ENCODE data around the gene OAT.
"Not testable (repeated sequence)": the region's sequence is repeated elsewhere in the genome, so short reads cannot be mapped to it uniquely, and the experiment has no call there.

OAT gene

DNA sequence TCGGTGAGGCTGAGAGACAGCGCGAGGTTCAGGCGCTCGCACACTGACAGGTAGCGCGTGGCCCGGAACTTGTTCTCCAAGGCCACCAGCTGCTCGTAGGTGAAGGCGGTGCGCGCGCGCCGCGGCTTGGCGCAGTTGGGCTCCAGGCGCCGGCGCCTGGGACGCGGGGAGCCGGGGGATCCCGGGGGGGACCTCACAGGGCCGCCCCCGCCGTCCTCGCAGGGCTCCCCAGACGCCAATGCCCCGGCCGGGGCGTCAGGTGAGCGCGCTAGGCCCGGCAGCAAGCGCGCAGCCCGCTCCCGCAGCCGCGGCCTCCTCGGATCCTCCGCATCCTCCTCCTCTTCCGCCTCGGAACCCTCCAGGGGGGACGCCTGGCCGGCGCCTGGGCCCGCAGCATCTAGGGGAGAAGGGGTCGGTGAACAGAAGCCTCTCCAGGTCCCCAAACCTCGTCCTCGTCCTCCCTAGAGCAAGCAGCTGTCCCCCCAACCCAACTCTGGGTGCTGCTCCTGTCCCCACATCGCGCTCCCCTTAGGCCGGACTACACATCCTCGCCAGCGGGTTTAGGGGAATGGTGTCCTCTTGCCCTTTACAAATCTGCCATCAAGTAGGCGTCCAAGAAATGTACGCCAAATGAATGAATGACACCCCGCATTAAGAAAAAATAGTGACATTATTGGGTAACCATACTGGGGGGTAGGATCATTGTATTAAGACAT lies 29.2 kb upstream of the OAT start:
- Histone ChIP-seq H3K36me3 (ENCODE audit: control insufficient read depth in 4 of 4, insufficient read depth in 4 of 4, low read length in 3 of 4) (no peaks in the 10 kb centered on the region), H3K4me1 (ENCODE audit: control extremely low read depth in 1 of 4, control insufficient read depth in 4 of 4, insufficient read depth in 4 of 4, low read length in 3 of 4) (peaks cover 0 to 33% (median 24%) of the 10 kb centered on the region in 4 experiments), H3K27ac (ENCODE audit: insufficient read depth in 1 of 2, low read depth in 1 of 2, low read length in 2 of 2, poor library complexity in 1 of 2, severe bottlenecking in 2 of 2) (no peak overlapping the region), H3K4me3 (ENCODE audit: control insufficient read depth in 1 of 7, extremely low read depth in 1 of 7, insufficient read depth in 4 of 7, low read depth in 2 of 7, low read length in 6 of 7) (peak overlapping the region in 5 of 7 experiments; percentile 19 to 58 (median 52)), H3K9me3 (ENCODE audit: control extremely low read depth in 1 of 5, control insufficient read depth in 4 of 5, insufficient read depth in 2 of 5, low read depth in 1 of 5, low read length in 4 of 5) (no peaks in the 10 kb centered on the region), H3K27me3 (replicated peaks in 2 of 5; ENCODE audit: control insufficient read depth in 4 of 5, insufficient read depth in 5 of 5, low read length in 4 of 5) (peaks cover 23 to 95% (median 59%) of the 10 kb centered on the region in 5 experiments)
- DNase-seq: peak in 1 of 3 donors; percentile 33
- POLR2A ChIA-PET: no interaction called here
- CTCF ChIA-PET: interaction anchor here (1.2 kb wide), 1 partner anchor 18 kb away, joined by 4 read pairs; no protein-coding TSS in a partner anchor
- WGBS (ENCODE audit: insufficient coverage): 1% methylated on average over 44 of the region's 60 CpGs

DNA sequence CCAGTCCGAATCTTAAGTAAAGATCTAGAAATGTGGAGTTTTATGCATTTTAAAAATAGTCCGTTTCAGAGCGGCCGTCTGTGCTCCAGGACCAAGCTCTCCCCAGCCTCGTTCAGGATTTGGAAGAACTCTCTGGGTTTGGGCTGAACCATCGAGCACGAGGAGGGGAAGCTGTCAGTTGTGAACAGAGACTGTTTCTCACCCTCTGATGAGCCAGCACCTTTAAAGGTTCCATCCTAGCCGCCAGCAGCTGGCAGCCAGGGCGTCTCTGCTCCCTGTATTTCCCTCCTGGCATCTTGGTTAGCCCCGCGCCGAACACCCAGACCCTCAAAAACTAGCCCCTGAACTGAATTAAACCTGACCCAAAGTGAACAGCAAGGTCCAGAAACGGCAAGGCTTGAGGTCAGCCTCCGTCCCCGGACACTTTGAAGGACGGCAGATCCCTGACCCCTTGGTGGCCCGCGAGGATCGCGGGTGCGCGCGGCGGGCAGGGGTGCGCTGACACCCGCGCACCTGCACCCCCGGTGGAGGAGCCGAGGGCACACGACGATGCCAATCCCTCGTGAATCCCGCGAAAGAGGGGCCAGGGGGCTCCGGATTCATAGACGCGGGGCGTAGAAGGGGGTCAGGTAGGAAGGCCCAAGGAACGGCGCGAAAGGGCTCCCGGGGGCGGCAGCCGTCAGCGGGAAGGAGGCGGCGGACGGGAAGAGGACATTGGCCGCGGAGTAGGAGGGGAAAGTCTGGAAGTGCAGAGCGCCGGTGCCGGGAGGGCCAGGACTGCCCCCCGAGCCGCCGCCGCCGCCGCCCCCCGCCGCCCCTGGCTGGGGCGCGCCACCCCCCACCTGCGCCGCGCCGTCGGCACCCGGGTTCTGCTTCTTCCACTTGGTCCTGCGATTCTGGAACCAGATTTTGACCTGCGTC lies 28.4 kb upstream of the OAT start:
- no peak for DNase-seq
- WGBS (ENCODE audit: insufficient coverage): 12% methylated on average over 70 of the region's 71 CpGs
- no peaks in the 10 kb centered on the region for H3K9me3 ChIP-seq (ENCODE audit: control extremely low read depth in 1 of 5, control insufficient read depth in 4 of 5, insufficient read depth in 2 of 5, low read depth in 1 of 5, low read length in 4 of 5)
- H3K27ac ChIP-seq (ENCODE audit: insufficient read depth in 1 of 2, low read depth in 1 of 2, low read length in 2 of 2, poor library complexity in 1 of 2, severe bottlenecking in 2 of 2): no peak overlapping the region
- H3K4me1 ChIP-seq (ENCODE audit: control extremely low read depth in 1 of 4, control insufficient read depth in 4 of 4, insufficient read depth in 4 of 4, low read length in 3 of 4): peaks cover 0 to 33% (median 24%) of the 10 kb centered on the region in 4 experiments
- H3K36me3 ChIP-seq (ENCODE audit: control insufficient read depth in 4 of 4, insufficient read depth in 4 of 4, low read length in 3 of 4): no peaks in the 10 kb centered on the region
- peaks cover 23 to 90% (median 57%) of the 10 kb centered on the region in 5 experiments for H3K27me3 ChIP-seq (replicated peaks in 2 of 5; ENCODE audit: control insufficient read depth in 4 of 5, insufficient read depth in 5 of 5, low read length in 4 of 5)
- ChIA-PET CTCF (interaction anchor here (1.5 kb wide), 1 partner anchor 16 kb away, joined by 3 read pairs; no protein-coding TSS in a partner anchor), POLR2A (no interaction called here)
- peak overlapping the region in 5 of 7 experiments; percentile 19 to 58 (median 52) for H3K4me3 ChIP-seq (ENCODE audit: control insufficient read depth in 1 of 7, extremely low read depth in 1 of 7, insufficient read depth in 4 of 7, low read depth in 2 of 7, low read length in 6 of 7)

DNA sequence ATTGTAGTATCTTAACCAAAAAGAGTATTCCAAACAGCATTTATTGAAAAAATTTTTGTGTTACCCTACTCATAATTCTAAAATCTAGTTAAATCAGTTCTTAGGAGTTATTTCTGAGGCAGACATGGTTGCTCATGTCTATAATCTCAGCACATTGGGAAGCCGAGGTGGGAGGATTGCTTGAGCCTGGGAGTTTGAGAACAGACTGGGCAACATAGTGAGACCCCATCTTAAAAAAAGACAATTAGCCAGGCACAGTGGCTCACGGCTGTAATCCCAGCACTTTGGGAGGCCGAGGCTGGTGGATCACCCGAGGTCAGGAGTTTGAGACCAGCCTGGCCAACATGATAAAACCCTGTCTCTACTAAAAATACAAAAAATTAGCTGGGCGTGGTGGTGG lies 23.0 kb upstream of the OAT start:
- WGBS (ENCODE audit: insufficient coverage): 100% methylated on average over 5 of the region's 5 CpGs
- H3K9me3 ChIP-seq (ENCODE audit: control extremely low read depth in 1 of 5, control insufficient read depth in 4 of 5, insufficient read depth in 2 of 5, low read depth in 1 of 5, low read length in 4 of 5); POLR2A ChIA-PET; H3K4me1 ChIP-seq (ENCODE audit: control extremely low read depth in 1 of 4, control insufficient read depth in 4 of 4, insufficient read depth in 4 of 4, low read length in 3 of 4); DNase-seq; H3K4me3 ChIP-seq (ENCODE audit: control insufficient read depth in 1 of 7, extremely low read depth in 1 of 7, insufficient read depth in 4 of 7, low read depth in 2 of 7, low read length in 6 of 7); H3K27ac ChIP-seq (ENCODE audit: insufficient read depth in 1 of 2, low read depth in 1 of 2, low read length in 2 of 2, poor library complexity in 1 of 2, severe bottlenecking in 2 of 2); H3K36me3 ChIP-seq (ENCODE audit: control insufficient read depth in 4 of 4, insufficient read depth in 4 of 4, low read length in 3 of 4): not testable (repeated sequence)
- CTCF ChIA-PET: interaction anchor here (1.1 kb wide), 1 partner anchor 11 kb away, joined by 3 read pairs; no protein-coding TSS in a partner anchor
- peaks cover 1 to 42% (median 21%) of the 10 kb centered on the region in 5 experiments for H3K27me3 ChIP-seq (replicated peaks in 2 of 5; ENCODE audit: control insufficient read depth in 4 of 5, insufficient read depth in 5 of 5, low read length in 4 of 5)

DNA sequence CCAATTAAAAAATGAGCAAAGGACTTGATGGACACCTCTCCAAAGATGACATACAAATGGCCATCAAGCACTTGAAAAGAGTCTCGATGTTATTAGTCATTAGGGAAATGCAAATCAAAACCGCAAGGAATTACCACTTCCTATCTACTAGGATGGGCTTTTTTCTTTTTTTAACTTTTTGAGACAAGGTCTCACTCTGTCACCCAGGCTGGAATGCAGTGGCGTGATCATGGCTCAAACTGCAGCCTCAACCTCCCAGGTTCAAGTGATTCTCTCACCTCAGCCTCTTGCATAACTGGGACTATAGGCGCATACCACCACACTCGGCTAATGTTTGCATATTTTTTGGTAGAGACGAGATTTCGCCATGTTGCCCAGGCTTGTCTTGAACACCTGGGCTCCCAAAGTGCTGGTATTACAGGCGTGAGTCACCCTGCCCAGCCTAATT lies 17.5 kb upstream of the OAT start:
- CTCF ChIA-PET: no interaction called here
- no peaks in the 10 kb centered on the region for H3K9me3 ChIP-seq (ENCODE audit: control extremely low read depth in 1 of 5, control insufficient read depth in 4 of 5, insufficient read depth in 2 of 5, low read depth in 1 of 5, low read length in 4 of 5)
- H3K4me3 ChIP-seq (ENCODE audit: control insufficient read depth in 1 of 7, extremely low read depth in 1 of 7, insufficient read depth in 4 of 7, low read depth in 2 of 7, low read length in 6 of 7): no peak overlapping the region
- DNase-seq: peak in 2 of 3 donors; percentile 39 to 57
- peaks cover 0 to 1% (median 0%) of the 10 kb centered on the region in 4 experiments for H3K4me1 ChIP-seq (ENCODE audit: control extremely low read depth in 1 of 4, control insufficient read depth in 4 of 4, insufficient read depth in 4 of 4, low read length in 3 of 4)
- POLR2A ChIA-PET: no interaction called here
- no peaks in the 10 kb centered on the region for H3K36me3 ChIP-seq (ENCODE audit: control insufficient read depth in 4 of 4, insufficient read depth in 4 of 4, low read length in 3 of 4)
- WGBS (ENCODE audit: insufficient coverage): 71% methylated on average over 8 of the region's 8 CpGs
- no peak overlapping the region for H3K27ac ChIP-seq (ENCODE audit: insufficient read depth in 1 of 2, low read depth in 1 of 2, low read length in 2 of 2, poor library complexity in 1 of 2, severe bottlenecking in 2 of 2)
- peaks cover 0 to 2% (median 0%) of the 10 kb centered on the region in 5 experiments for H3K27me3 ChIP-seq (replicated peaks in 2 of 5; ENCODE audit: control insufficient read depth in 4 of 5, insufficient read depth in 5 of 5, low read length in 4 of 5)

DNA sequence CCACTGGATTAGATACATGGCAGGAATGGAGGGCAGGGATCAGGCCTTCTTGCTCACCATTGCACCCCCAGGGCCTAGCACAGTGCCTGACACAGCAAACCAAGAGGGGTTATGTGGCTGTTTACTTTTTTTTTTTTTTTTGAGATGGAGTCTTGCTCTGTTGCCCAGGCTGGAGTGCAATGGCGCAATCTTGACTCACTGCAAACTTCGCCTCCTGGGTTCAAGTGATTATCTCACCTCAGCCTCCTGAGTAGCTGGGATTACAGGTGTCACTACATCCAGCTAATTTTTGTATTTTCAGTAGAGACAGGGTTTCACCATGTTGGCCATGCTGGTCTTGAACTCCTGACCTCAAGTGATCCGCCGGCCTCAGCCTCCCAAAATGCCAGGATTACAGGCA lies 17.0 kb upstream of the OAT start:
- H3K4me3 ChIP-seq (ENCODE audit: control insufficient read depth in 1 of 7, extremely low read depth in 1 of 7, insufficient read depth in 4 of 7, low read depth in 2 of 7, low read length in 6 of 7); H3K27ac ChIP-seq (ENCODE audit: insufficient read depth in 1 of 2, low read depth in 1 of 2, low read length in 2 of 2, poor library complexity in 1 of 2, severe bottlenecking in 2 of 2); H3K36me3 ChIP-seq (ENCODE audit: control insufficient read depth in 4 of 4, insufficient read depth in 4 of 4, low read length in 3 of 4); POLR2A ChIA-PET; DNase-seq; H3K9me3 ChIP-seq (ENCODE audit: control extremely low read depth in 1 of 5, control insufficient read depth in 4 of 5, insufficient read depth in 2 of 5, low read depth in 1 of 5, low read length in 4 of 5); H3K27me3 ChIP-seq (replicated peaks in 2 of 5; ENCODE audit: control insufficient read depth in 4 of 5, insufficient read depth in 5 of 5, low read length in 4 of 5); H3K4me1 ChIP-seq (ENCODE audit: control extremely low read depth in 1 of 4, control insufficient read depth in 4 of 4, insufficient read depth in 4 of 4, low read length in 3 of 4); CTCF ChIA-PET: not testable (repeated sequence)
- 100% methylated on average over 2 of the region's 4 CpGs for WGBS (ENCODE audit: insufficient coverage)

DNA sequence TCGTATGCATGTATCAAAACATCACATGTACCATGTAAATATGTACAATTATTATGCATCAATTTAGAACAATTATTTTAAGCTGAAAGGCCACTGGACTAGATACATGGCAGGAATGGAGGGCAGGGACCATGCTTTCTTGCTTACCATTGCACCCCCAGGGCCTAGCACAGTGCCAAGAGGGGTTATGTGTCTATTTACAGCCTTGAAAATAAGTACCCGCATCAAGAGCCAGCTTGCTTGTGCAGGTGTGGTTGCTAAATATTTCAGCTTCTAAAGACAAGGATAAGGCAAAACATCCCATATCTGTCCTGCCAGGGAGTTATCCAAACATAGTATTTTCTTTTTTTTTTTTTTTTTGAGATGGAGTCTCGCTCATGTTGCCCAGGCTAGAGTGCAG lies 14.7 kb upstream of the OAT start:
- WGBS (ENCODE audit: insufficient coverage): 100% methylated on average over 1 of the region's 3 CpGs
- CTCF ChIA-PET: no interaction called here

More for the DNA sequence above, 14.7 kb upstream of the OAT start:
- no peaks in the 10 kb centered on the region for H3K36me3 ChIP-seq (ENCODE audit: control insufficient read depth in 4 of 4, insufficient read depth in 4 of 4, low read length in 3 of 4)
- H3K4me3 ChIP-seq (ENCODE audit: control insufficient read depth in 1 of 7, extremely low read depth in 1 of 7, insufficient read depth in 4 of 7, low read depth in 2 of 7, low read length in 6 of 7): no peak overlapping the region
- DNase-seq: no peak
- POLR2A ChIA-PET: no interaction called here
- H3K4me1 ChIP-seq (ENCODE audit: control extremely low read depth in 1 of 4, control insufficient read depth in 4 of 4, insufficient read depth in 4 of 4, low read length in 3 of 4): peaks cover 0 to 1% (median 0%) of the 10 kb centered on the region in 4 experiments
- no peak overlapping the region for H3K27ac ChIP-seq (ENCODE audit: insufficient read depth in 1 of 2, low read depth in 1 of 2, low read length in 2 of 2, poor library complexity in 1 of 2, severe bottlenecking in 2 of 2)
- no peaks in the 10 kb centered on the region for H3K9me3 ChIP-seq (ENCODE audit: control extremely low read depth in 1 of 5, control insufficient read depth in 4 of 5, insufficient read depth in 2 of 5, low read depth in 1 of 5, low read length in 4 of 5)
- H3K27me3 ChIP-seq (replicated peaks in 2 of 5; ENCODE audit: control insufficient read depth in 4 of 5, insufficient read depth in 5 of 5, low read length in 4 of 5): peaks cover 0 to 6% (median 4%) of the 10 kb centered on the region in 5 experiments

Measured in common myeloid progenitor, CD34-positive (primary cell).